OCI-LY1 (cell line): Measurements from ENCODE around the gene MRPL24.

ENCODE experiments used
- H2AFZ ChIP-seq: fragments of 200-600 bp; sonication (generic), shearing (Covaris generic); 2 replicates; pipeline ENCODE4 v1.6.0; 2014; ENCODE audit warnings: antibody characterized with exemption, mild to moderate bottlenecking, low read length
- H3F3A ChIP-seq: fragments of 200-600 bp; sonication (generic), shearing (Covaris generic); 2 replicates; pipeline ENCODE4 v1.6.0; 2014; ENCODE audit warnings: mild to moderate bottlenecking, antibody characterized with exemption, low read length, moderate library complexity; ENCODE audit not compliant: insufficient read depth
- H3K27ac ChIP-seq: fragments of 200-600 bp; sonication (generic); 2 replicates; pipeline ENCODE4 v1.5.1; 2014; ENCODE audit warnings: low read length, mixed run types, mild to moderate bottlenecking, low read depth; ENCODE audit not compliant: poor library complexity, severe bottlenecking
- H3K27me3 ChIP-seq: fragments of 200-600 bp; sonication (generic); 2 replicates; pipeline ENCODE4 v1.6.0; 2014; ENCODE audit warnings: antibody characterized with exemption, mild to moderate bottlenecking, low read length, moderate library complexity; ENCODE audit not compliant: insufficient read depth
- H3K36me3 ChIP-seq: fragments of 200-600 bp; sonication (generic); 2 replicates; pipeline ENCODE4 v1.6.1; 2014; ENCODE audit warnings: mild to moderate bottlenecking, antibody characterized with exemption, low read length, moderate library complexity, mixed read lengths; ENCODE audit not compliant: insufficient read depth
- H3K4me1 ChIP-seq: fragments of 200-600 bp; sonication (generic); 2 replicates; pipeline ENCODE4 v1.5.1; 2014; ENCODE audit warnings: mild to moderate bottlenecking, low read length, moderate library complexity; ENCODE audit not compliant: insufficient read depth, severe bottlenecking
- H3K4me2 ChIP-seq: fragments of 200-600 bp; sonication (generic), shearing (Covaris generic); 2 replicates; pipeline ENCODE4 v1.6.1; 2014; ENCODE audit warnings: low read length
- H3K4me3 ChIP-seq: fragments of 200-600 bp; sonication (generic); 2 replicates; pipeline ENCODE4 v1.5.1; 2014; ENCODE audit warnings: low read length, low read depth, mild to moderate bottlenecking, mixed read lengths; ENCODE audit not compliant: poor library complexity, severe bottlenecking
- H3K79me2 ChIP-seq: fragments of 200-600 bp; shearing (Covaris generic); 2 replicates; pipeline ENCODE4 v1.6.1; 2016; ENCODE audit warnings: mixed run types, low read length, mixed read lengths; ENCODE audit not compliant: insufficient read depth
- H3K9ac ChIP-seq: fragments of 200-600 bp; sonication (generic), shearing (Covaris generic); 2 replicates; pipeline ENCODE4 v1.6.1; 2014; ENCODE audit warnings: mild to moderate bottlenecking, low read length, mixed read lengths
- H3K9me2 ChIP-seq: fragments of 200-600 bp; sonication (generic), shearing (Covaris generic); 2 replicates; pipeline ENCODE4 v1.6.1; 2014; ENCODE audit warnings: low read depth, mild to moderate bottlenecking, low read length, mixed read lengths
- H3K9me3 ChIP-seq: fragments of 200-600 bp; shearing (Covaris generic); 2 replicates; pipeline ENCODE4 v1.6.1; 2014; ENCODE audit warnings: low read length, mixed read lengths
- H4K20me1 ChIP-seq: fragments of 200-600 bp; sonication (generic), shearing (Covaris generic); 2 replicates; pipeline ENCODE4 v1.6.0; 2016; ENCODE audit warnings: mild to moderate bottlenecking, low read length; ENCODE audit not compliant: insufficient read depth
- CTCF ChIP-seq: fragments of 200-600 bp; sonication (generic), shearing (Covaris generic); IDR thresholded peaks from 2 replicates; pipeline ENCODE4 v1.5.1; 2017; ENCODE audit warnings: mild to moderate bottlenecking, antibody characterized with exemption, low read length, moderate library complexity, mixed read lengths
- EZH2 ChIP-seq: fragments of 200-600 bp; sonication (generic), shearing (Covaris generic); IDR thresholded peaks from 2 replicates; pipeline ENCODE4 v1.8.0; 2017; ENCODE audit warnings: borderline replicate concordance, mixed run types, mild to moderate bottlenecking, antibody characterized with exemption, low read length, moderate library complexity, mixed read lengths

Gene MRPL24

GRCh38 chr1:156692925-156693847 is 47.7 kb downstream of the MRPL24 start:
- Histone ChIP-seq H3F3A (no peaks in the 10 kb centered on the region), H3K4me3 (no peak overlapping the region), H3K79me2 (no peaks in the 10 kb centered on the region), H3K9me2 (no peaks in the 10 kb centered on the region), H3K36me3 (no peaks in the 10 kb centered on the region), H4K20me1 (no peaks in the 10 kb centered on the region), H2AFZ (no peak overlapping the region), H3K4me1 (peaks cover 3% of the 10 kb centered on the region), H3K9me3 (no peaks in the 10 kb centered on the region), H3K4me2 (no peak overlapping the region), H3K27me3 (peaks cover 11% of the 10 kb centered on the region), H3K9ac (no peak overlapping the region), H3K27ac (no peak overlapping the region)
- no peak for TF ChIP-seq CTCF

- Histone ChIP-seq H3K27me3 (peaks cover 11% of the 10 kb centered on the region), H3K79me2 (no peaks in the 10 kb centered on the region), H3K9ac (no peak overlapping the region), H3K9me2 (no peaks in the 10 kb centered on the region), H3K4me3 (no peak overlapping the region), H2AFZ (no peak overlapping the region), H3K27ac (no peak overlapping the region), H3K9me3 (no peaks in the 10 kb centered on the region), H3F3A (no peaks in the 10 kb centered on the region), H4K20me1 (no peaks in the 10 kb centered on the region), H3K4me1 (peaks cover 3% of the 10 kb centered on the region), H3K36me3 (no peaks in the 10 kb centered on the region), H3K4me2 (no peak overlapping the region)
- TF ChIP-seq CTCF (no peak), EZH2 (no peak)
These were observed 48.4 kb downstream of the MRPL24 start for GRCh38 chr1:156692441-156692924.

GRCh38 chr1:156691665-156692440 is 49.0 kb downstream of the MRPL24 start:
- H2AFZ ChIP-seq: no peak overlapping the region
- TF ChIP-seq EZH2: no peak
- TF ChIP-seq CTCF: no peak

More at GRCh38 chr1:156691665-156692440, 49.0 kb downstream of the MRPL24 start:
- Histone ChIP-seq H3K4me3 (no peak overlapping the region), H3K4me1 (peaks cover 3% of the 10 kb centered on the region), H4K20me1 (no peaks in the 10 kb centered on the region), H3K9ac (no peak overlapping the region), H3K9me3 (no peaks in the 10 kb centered on the region), H3K27me3 (peaks cover 11% of the 10 kb centered on the region), H3F3A (no peaks in the 10 kb centered on the region), H3K9me2 (no peaks in the 10 kb centered on the region), H3K79me2 (no peaks in the 10 kb centered on the region), H3K36me3 (no peaks in the 10 kb centered on the region), H3K4me2 (no peak overlapping the region), H3K27ac (no peak overlapping the region)
